ENCODE measurements around the gene KIF16B. TPM values are rescaled to one million over a fixed set of nuclear protein-coding genes. Genes with fewer than 3 reads are reported as not detected.

The KIF16B gene
- total and polyA plus RNA-seq, 2 of the 13 experiments (the other 11 are each of a cell fraction or from before 2014, with no cell fraction given) = 6.9 to 18.0 TPM

DNA sequence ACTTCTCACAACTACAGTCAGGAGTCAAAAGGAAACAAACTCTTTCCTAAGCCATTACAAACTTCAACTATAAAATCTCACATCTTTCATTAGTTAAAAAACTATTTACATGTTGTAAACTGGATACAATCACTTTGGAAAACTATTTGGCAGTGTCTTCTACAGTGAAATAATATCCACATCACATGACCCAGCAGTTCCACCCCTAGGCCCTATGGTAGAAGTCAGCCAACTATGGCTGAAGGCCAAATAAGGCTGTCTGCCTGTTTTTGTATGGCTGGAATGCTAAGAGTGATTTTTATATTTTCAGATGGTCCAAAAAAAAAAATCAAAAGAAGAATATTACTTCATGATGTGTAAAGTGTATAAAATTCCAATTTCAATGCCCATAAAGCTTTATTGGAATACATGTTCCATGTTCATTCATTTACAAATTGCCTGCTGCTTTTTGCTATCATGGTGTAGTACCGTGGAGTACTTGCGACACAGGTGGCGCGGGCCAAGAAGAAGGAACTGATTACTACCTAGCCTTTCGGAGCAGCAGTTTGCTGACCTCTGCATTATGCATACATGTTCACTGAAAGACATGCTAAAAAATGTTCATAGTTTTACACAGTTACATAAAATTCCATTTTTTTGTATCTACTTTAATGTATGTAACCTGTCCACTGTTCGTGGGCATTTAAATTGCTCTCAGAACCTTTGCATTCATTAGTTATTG, 129.0 kb downstream of the KIF16B start:
- in situ Hi-C loops (cut with HindIII; ENCODE audit: extremely low pct_ligation_motif_present, low pct_unique_long_range_greater_than_20kb) (no loop called here), intact Hi-C loops (cut with micrococcal nuclease; ENCODE audit: unreplicated experiment) (no loop called here)
- Histone ChIP-seq H3K4me2 (ENCODE audit: low read depth, low read length) (no peak overlapping the region), H3K79me2 (ENCODE audit: insufficient read depth, low read length) (no peaks in the 10 kb centered on the region), H3K36me3 (replicated peaks in 1 of 2; ENCODE audit: control insufficient read depth in 1 of 2, insufficient read depth in 2 of 2, low read length in 2 of 2) (no peaks in the 10 kb centered on the region), H3K9ac (ENCODE audit: insufficient read depth, low read depth, low read length) (no peak overlapping the region), H3K4me3 (replicated peaks in 1 of 3; ENCODE audit: insufficient read depth in 1 of 3, low read depth in 2 of 3, low read length in 3 of 3) (no peak overlapping the region), H2AFZ (ENCODE audit: low read length) (no peak overlapping the region), H3K27ac (ENCODE audit: extremely low read length, insufficient read depth, low read length) (no peak overlapping the region), H3K27me3 (ENCODE audit: control insufficient read depth in 1 of 2, insufficient read depth in 2 of 2, low read length in 2 of 2) (no peaks in the 10 kb centered on the region), H3K4me1 (ENCODE audit: insufficient read depth, low read length) (no peaks in the 10 kb centered on the region), H4K20me1 (ENCODE audit: insufficient read depth, low read length) (no peaks in the 10 kb centered on the region), H3K9me3 (ENCODE audit: low read length) (no peaks in the 10 kb centered on the region)
- TF ChIP-seq MAFK (conservative IDR thresholded peaks at IDR 0.05 in 1 of 2, IDR thresholded peaks at IDR 0.05 in 1 of 2; ENCODE audit: low read length in 2 of 2) = peak in 1 of 2 experiments; percentile 62; a peak in 3 of 4 replicates
- TF ChIP-seq SP4 (CRISPR knock-in tag; IDR thresholded peaks at IDR 0.05) = no peak
- TF ChIP-seq MAFF (IDR thresholded peaks at IDR 0.05; ENCODE audit: low read depth, low read length) = peak; percentile 31; the same call in 1 of the 2 replicates
- ATAC-seq = no peak
- WGBS (ENCODE audit: low lambda C conversion rate) = 98% methylated on average over 6 of the region's 6 CpGs
- ChIA-PET CTCF (ENCODE audit: low intra/inter-chr PET ratio, low total read pairs) (no interaction called here), POLR2A (no interaction called here)
- DNase-seq (ENCODE audit: low spot score) = no peak
- FAIRE-seq = no peak
- no TSS peak for BruUV-seq (replicated peaks)

DNA sequence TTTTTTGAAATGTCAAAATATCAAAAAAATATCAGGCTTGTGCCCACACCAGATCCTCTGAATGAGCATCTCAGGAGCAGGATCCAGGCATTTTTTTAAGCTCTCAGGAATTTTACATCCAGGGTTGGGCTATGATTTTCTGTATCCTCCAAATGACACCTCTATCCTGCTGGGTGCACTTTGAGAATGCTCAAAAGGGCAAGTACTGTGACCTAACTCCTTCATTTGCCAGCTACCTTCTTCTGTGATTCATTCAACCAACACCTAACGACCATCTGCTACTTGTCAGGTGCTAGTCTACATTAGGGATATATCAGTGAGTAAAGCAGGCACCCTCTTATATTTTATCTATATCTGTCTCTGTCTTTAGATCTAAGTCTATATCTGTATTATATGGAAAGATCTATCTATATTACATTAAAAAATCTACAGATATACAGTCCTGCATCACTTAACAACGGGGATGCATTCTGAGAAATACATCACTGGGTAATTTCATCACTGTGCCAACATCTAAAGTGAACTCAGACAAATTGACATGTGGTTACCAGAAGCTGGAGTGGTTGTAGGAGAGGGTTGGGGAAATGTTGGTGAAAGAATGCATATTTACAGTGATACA, 131.6 kb downstream of the KIF16B start:
- no peak overlapping the region for H2AFZ ChIP-seq (ENCODE audit: low read length)
- H3K4me3 ChIP-seq (replicated peaks in 1 of 3; ENCODE audit: insufficient read depth in 1 of 3, low read depth in 2 of 3, low read length in 3 of 3) = no peak overlapping the region
- BruUV-seq (replicated peaks) = no TSS peak
- in situ Hi-C loops (cut with HindIII; ENCODE audit: extremely low pct_ligation_motif_present, low pct_unique_long_range_greater_than_20kb) (no loop called here), intact Hi-C loops (cut with micrococcal nuclease; ENCODE audit: unreplicated experiment) (no loop called here)
- CTCF ChIA-PET (ENCODE audit: low intra/inter-chr PET ratio, low total read pairs) = no interaction called here
- H3K4me1 ChIP-seq (ENCODE audit: insufficient read depth, low read length) = no peaks in the 10 kb centered on the region
- no peaks in the 10 kb centered on the region for H3K36me3 ChIP-seq (replicated peaks in 1 of 2; ENCODE audit: control insufficient read depth in 1 of 2, insufficient read depth in 2 of 2, low read length in 2 of 2)
- 87% methylated on average over 2 of the region's 2 CpGs for WGBS (ENCODE audit: low lambda C conversion rate)
- H3K79me2 ChIP-seq (ENCODE audit: insufficient read depth, low read length) = no peaks in the 10 kb centered on the region
- FAIRE-seq = no peak
- no peaks in the 10 kb centered on the region for H4K20me1 ChIP-seq (ENCODE audit: insufficient read depth, low read length)
- no peaks in the 10 kb centered on the region for H3K9me3 ChIP-seq (ENCODE audit: low read length)
- H3K9ac ChIP-seq (ENCODE audit: insufficient read depth, low read depth, low read length) = no peak overlapping the region
- no peak overlapping the region for H3K4me2 ChIP-seq (ENCODE audit: low read depth, low read length)
- no peaks in the 10 kb centered on the region for H3K27me3 ChIP-seq (ENCODE audit: control insufficient read depth in 1 of 2, insufficient read depth in 2 of 2, low read length in 2 of 2)
- POLR2A ChIA-PET = no interaction called here
- no peak for ATAC-seq
- DNase-seq (ENCODE audit: low spot score) = no peak
- H3K27ac ChIP-seq (ENCODE audit: extremely low read length, insufficient read depth, low read length) = no peak overlapping the region
- TF ChIP-seq, protein P1, sequence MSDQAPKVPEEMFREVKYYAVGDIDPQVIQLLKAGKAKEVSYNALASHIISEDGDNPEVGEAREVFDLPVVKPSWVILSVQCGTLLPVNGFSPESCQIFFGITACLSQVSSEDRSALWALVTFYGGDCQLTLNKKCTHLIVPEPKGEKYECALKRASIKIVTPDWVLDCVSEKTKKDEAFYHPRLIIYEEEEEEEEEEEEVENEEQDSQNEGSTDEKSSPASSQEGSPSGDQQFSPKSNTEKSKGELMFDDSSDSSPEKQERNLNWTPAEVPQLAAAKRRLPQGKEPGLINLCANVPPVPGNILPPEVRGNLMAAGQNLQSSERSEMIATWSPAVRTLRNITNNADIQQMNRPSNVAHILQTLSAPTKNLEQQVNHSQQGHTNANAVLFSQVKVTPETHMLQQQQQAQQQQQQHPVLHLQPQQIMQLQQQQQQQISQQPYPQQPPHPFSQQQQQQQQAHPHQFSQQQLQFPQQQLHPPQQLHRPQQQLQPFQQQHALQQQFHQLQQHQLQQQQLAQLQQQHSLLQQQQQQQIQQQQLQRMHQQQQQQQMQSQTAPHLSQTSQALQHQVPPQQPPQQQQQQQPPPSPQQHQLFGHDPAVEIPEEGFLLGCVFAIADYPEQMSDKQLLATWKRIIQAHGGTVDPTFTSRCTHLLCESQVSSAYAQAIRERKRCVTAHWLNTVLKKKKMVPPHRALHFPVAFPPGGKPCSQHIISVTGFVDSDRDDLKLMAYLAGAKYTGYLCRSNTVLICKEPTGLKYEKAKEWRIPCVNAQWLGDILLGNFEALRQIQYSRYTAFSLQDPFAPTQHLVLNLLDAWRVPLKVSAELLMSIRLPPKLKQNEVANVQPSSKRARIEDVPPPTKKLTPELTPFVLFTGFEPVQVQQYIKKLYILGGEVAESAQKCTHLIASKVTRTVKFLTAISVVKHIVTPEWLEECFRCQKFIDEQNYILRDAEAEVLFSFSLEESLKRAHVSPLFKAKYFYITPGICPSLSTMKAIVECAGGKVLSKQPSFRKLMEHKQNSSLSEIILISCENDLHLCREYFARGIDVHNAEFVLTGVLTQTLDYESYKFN (CRISPR knock-in tag; conservative IDR thresholded peaks at IDR 0.05) = no peak
- TF ChIP-seq ZNF251 (CRISPR knock-in tag; IDR thresholded peaks at IDR 0.05) (no peak), ZNF510 (CRISPR knock-in tag; IDR thresholded peaks at IDR 0.05; ENCODE audit: low read depth) (no peak), AGO1 (IDR thresholded peaks at IDR 0.05; ENCODE audit: low read depth, low read length, poor library complexity, severe bottlenecking) (no peak), ZIK1 (CRISPR knock-in tag; IDR thresholded peaks at IDR 0.05; ENCODE audit: borderline replicate concordance, low read depth) (no peak), ZNF143 (CRISPR knock-in tag; IDR thresholded peaks at IDR 0.05) (no peak), ZNF33B (CRISPR knock-in tag; IDR thresholded peaks at IDR 0.05) (no peak), NFKB2 (CRISPR knock-in tag; IDR thresholded peaks at IDR 0.05; ENCODE audit: borderline replicate concordance) (no peak)
- TF ChIP-seq, protein P2, sequence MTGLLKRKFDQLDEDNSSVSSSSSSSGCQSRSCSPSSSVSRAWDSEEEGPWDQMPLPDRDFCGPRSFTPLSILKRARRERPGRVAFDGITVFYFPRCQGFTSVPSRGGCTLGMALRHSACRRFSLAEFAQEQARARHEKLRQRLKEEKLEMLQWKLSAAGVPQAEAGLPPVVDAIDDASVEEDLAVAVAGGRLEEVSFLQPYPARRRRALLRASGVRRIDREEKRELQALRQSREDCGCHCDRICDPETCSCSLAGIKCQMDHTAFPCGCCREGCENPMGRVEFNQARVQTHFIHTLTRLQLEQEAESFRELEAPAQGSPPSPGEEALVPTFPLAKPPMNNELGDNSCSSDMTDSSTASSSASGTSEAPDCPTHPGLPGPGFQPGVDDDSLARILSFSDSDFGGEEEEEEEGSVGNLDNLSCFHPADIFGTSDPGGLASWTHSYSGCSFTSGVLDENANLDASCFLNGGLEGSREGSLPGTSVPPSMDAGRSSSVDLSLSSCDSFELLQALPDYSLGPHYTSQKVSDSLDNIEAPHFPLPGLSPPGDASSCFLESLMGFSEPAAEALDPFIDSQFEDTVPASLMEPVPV (CRISPR knock-in tag; IDR thresholded peaks at IDR 0.05) = no peak
